Panc1 (cell line): ENCODE results near the gene FOXN1. TPM values are rescaled to one million over a fixed set of nuclear protein-coding genes. Genes with fewer than 3 reads are reported as not detected.

Experiments
- ATAC-seq: fragments of 200-7000 bp; cut with Tn5 transposase; 2 replicates; pipeline ENCODE4 v1.9.1; 2020; ENCODE audit warnings: mild to moderate bottlenecking, moderate library complexity
- BruUV-seq: library from RNA; stranded (reverse); fragments of 400-500 nt; replicated peaks from 2 replicates; lab custom pipeline; 2021; lab: Mats Ljungman, UMichigan
- CTCF ChIA-PET: fragments of 300-600 bp; sonication (Branson Sonifier 250); formaldehyde crosslinking; loops from one replicate; lab custom pipeline; 2022; ENCODE audit warnings: antibody characterized with exemption; lab: Charles Lee
- POLR2A ChIA-PET: fragments of 300-600 bp; sonication (Branson Sonifier 250); formaldehyde crosslinking; loops from one replicate; lab custom pipeline; 2022; ENCODE audit warnings: antibody characterized with exemption; lab: Charles Lee
- DNase-seq: peaks from one replicate; pipeline ENCODE4 v3.0.0-alpha.2; 2010; ENCODE audit warnings: low read depth, low spot score
- H3K27ac ChIP-seq: 2 replicates; pipeline ENCODE4 v1.5.1; 2011; ENCODE audit warnings: mild to moderate bottlenecking, low read length, inconsistent platforms
- H3K27me3 ChIP-seq: fragments of 200-500 bp; sonication (Bioruptor generic); 2 replicates; pipeline ENCODE4 v1.6.0; 2014; ENCODE audit warnings: low read length, inconsistent platforms; ENCODE audit not compliant: control insufficient read depth, insufficient read depth
- H3K36me3 ChIP-seq: fragments of 200-500 bp; sonication (Bioruptor generic); 2 replicates; pipeline ENCODE4 v1.5.1; 2014; ENCODE audit warnings: inconsistent platforms, mild to moderate bottlenecking, low read length, moderate library complexity; ENCODE audit not compliant: control insufficient read depth, insufficient read depth
- H3K4me1 ChIP-seq: 2 replicates; pipeline ENCODE4 v1.5.1; 2011; ENCODE audit warnings: inconsistent platforms, mild to moderate bottlenecking, low read length, moderate library complexity; ENCODE audit not compliant: control insufficient read depth, insufficient read depth
- H3K4me3 ChIP-seq, 2 experiments: 2 replicates each; pipeline ENCODE4 v1.5.1; 2011 to 2012; ENCODE audit warnings: low read depth in 2 of 2, low read length in 2 of 2, mild to moderate bottlenecking in 2 of 2, inconsistent platforms in 1 of 2, moderate library complexity in 1 of 2
- H3K9me3 ChIP-seq: fragments of 200-500 bp; sonication (Bioruptor generic); 2 replicates; pipeline ENCODE4 v1.5.1; 2014; ENCODE audit warnings: low read depth, mild to moderate bottlenecking, inconsistent platforms, low read length, moderate library complexity; ENCODE audit not compliant: control insufficient read depth, insufficient read depth
- CTCF ChIP-seq: fragments of 450-650 bp; IDR thresholded peaks from 2 replicates; pipeline ENCODE4 v1.5.1; 2017; ENCODE audit warnings: mild to moderate bottlenecking
- POLR2AphosphoS5 ChIP-seq: IDR thresholded peaks from 2 replicates; pipeline ENCODE4 v1.6.1; 2012; ENCODE audit warnings: mild to moderate bottlenecking, low read depth, low read length, moderate library complexity
- REST ChIP-seq, 2 experiments: IDR thresholded peaks; 2 replicates each; pipeline ENCODE4 v1.6.1; 2011 to 2012; ENCODE audit warnings: low read depth in 2 of 2, control low read depth in 1 of 2, low read length in 1 of 2, mild to moderate bottlenecking in 1 of 2, moderate library complexity in 1 of 2; ENCODE audit not compliant: insufficient read depth in 1 of 2
- SIN3A ChIP-seq: IDR thresholded peaks from 2 replicates; pipeline ENCODE4 v1.6.1; 2012; ENCODE audit warnings: low read depth, mild to moderate bottlenecking, low read length, moderate library complexity, borderline replicate concordance; ENCODE audit not compliant: insufficient read depth
- TCF7L2 ChIP-seq: IDR thresholded peaks from 2 replicates; pipeline ENCODE4 v1.6.1; 2011; ENCODE audit warnings: mild to moderate bottlenecking, low read depth, low read length, inconsistent platforms
- in situ Hi-C: cut with HindIII; loops from 2 replicates; pipeline ENCODE4 v1.10.0; 2016; ENCODE audit warnings: low sequenced_read_pairs, low pct_unique_long_range_greater_than_20kb
- intact Hi-C: fragments of 100-400 bp; cut with micrococcal nuclease; formaldehyde crosslinking; loops from one replicate; pipeline ENCODE4 v1.10.0; 2022; ENCODE audit not compliant: unreplicated experiment
- total RNA-seq: library from RNA; stranded (reverse); gene quantifications from one replicate; pipeline ENCODE4 v1.2.1, GENCODE V29; 2021; ENCODE audit not compliant: unreplicated experiment

The FOXN1 gene
- total RNA-seq, 1 experiment from 2014 or later = not detected

DNA sequence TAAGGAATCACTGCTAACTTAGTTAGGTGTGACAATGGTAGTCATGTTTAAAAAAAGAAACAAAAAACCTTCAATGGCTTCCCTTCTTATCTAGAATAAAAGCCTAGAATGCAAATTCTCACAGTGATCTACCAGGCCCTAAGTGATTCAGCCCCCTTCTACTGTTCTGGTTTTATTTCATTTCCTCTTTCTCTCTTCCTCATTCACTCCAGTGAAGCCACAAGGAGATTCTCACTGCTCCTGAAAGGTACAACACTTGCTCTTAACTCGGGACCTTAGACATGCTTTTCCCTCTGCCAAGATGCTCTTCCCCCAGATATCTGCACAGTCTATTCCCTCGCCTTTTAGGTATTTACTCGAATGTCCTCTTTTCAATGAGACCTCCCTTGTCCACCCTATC, 61.5 kb downstream of the FOXN1 start:
- peaks cover 17% of the 10 kb centered on the region; the same call in 1 of the 2 replicates for H3K4me1 ChIP-seq
- TF ChIP-seq REST (IDR thresholded peaks at IDR 0.05; ENCODE audit: insufficient read depth in 1 of 2, low read depth in 2 of 2, low read length in 1 of 2) (no peak), POLR2AphosphoS5 (no peak), TCF7L2 (no peak), SIN3A (no peak), CTCF (no peak)
- intact Hi-C loops (no loop called here), in situ Hi-C loops (no loop called here)
- TSS peak; percentile 38 for BruUV-seq
- ATAC-seq (no peak), DNase-seq (no peak)
- ChIA-PET POLR2A (no interaction called here), CTCF (no interaction called here)
- H3K4me3 ChIP-seq = no peak overlapping the region
- no peaks in the 10 kb centered on the region for H3K27me3 ChIP-seq
- no peak overlapping the region for H3K27ac ChIP-seq
- H3K36me3 ChIP-seq = no peaks in the 10 kb centered on the region
- H3K9me3 ChIP-seq = no peaks in the 10 kb centered on the region

GRCh38 chr17:28569446-28569845, 63.3 kb downstream of the FOXN1 start:
- ChIA-PET POLR2A (interaction anchor here (0.7 to 0.8 kb wide), 2 partner anchors 55 to 337 kb away, joined by 11 to 12 read pairs; no protein-coding TSS in a partner anchor), CTCF (interaction anchor here (1.1 kb wide), 1 partner anchor 19 kb away, joined by 3 read pairs; no protein-coding TSS in a partner anchor)
- Histone ChIP-seq H3K27ac (no peak overlapping the region), H3K36me3 (no peaks in the 10 kb centered on the region), H3K4me1 (peaks cover 17% of the 10 kb centered on the region; the same call in 1 of the 2 replicates), H3K4me3 (no peak overlapping the region), H3K9me3 (no peaks in the 10 kb centered on the region), H3K27me3 (no peaks in the 10 kb centered on the region)
- intact Hi-C loops = no loop called here
- TSS peak; percentile 85 for BruUV-seq
- TF ChIP-seq SIN3A (no peak), TCF7L2 (no peak), POLR2AphosphoS5 (no peak), CTCF (no peak), REST (IDR thresholded peaks at IDR 0.05; ENCODE audit: insufficient read depth in 1 of 2, low read depth in 2 of 2, low read length in 1 of 2) (no peak)
- ATAC-seq = no peak
- in situ Hi-C loops = no loop called here
- no peak for DNase-seq
